RPMI7951 (cell line): ENCODE results near the gene HCFC1. TPM values are rescaled to one million over a fixed set of nuclear protein-coding genes. Genes with fewer than 3 reads are reported as not detected.

Experiments used
- DNase-seq: peaks from one replicate; pipeline ENCODE4 v3.0.0-alpha.2; 2012; ENCODE audit warnings: low read depth
- total RNA-seq: library from RNA; depleted of rRNA; stranded (reverse); fragments of >200 nt; shearing (Covaris generic); gene quantifications from 2 replicates; pipeline ENCODE4 v1.2.3, GENCODE V29; 2014; rRNA removed

The HCFC1 gene
- total RNA-seq, 1 experiment from 2014 or later, result 23.6 TPM

DNA sequence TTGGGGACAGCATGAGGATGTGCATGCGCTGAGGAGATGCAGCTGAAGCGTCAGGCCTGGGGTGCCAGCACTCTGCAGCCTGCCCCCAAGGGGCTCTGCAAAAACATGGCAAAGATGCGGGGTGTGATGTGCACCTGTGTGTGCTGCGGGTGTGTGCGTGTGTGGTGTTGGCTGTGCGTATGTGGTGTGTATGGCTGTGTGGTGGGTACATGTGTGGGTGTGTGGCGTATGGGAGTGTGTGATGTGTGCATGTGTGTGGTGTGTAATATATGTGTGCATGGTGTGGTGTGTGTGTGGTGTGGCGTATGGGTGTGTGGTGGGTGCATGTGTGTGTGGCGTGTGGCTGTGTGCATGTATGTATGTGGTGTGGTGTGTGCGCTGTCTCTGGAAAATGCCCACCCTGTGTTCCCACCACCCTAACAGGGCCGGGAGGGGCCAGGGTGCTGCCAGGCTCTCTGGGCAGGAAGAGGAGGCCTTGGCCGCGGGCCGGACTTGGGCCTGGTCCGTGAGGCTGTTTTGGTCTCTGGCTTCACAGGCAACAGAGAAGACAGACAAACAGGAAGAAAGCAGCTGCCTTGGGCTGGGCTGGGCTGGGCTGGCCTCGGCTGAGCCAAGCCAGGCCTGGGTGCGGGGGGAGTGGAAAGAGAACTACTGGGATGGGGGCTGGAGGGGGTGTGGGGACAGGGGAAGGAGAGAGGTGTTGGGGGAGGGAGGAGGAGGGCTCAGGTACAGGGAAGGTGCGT, 68.2 kb downstream of the HCFC1 start:
- DNase-seq, result no peak

- peak; percentile 73 for DNase-seq
These were observed 69.2 kb downstream of the HCFC1 start for GRCh38 chrX:153902385-153902784.

- DNase-seq, result no peak
These were observed 69.9 kb downstream of the HCFC1 start for GRCh38 chrX:153901753-153902140.

DNA sequence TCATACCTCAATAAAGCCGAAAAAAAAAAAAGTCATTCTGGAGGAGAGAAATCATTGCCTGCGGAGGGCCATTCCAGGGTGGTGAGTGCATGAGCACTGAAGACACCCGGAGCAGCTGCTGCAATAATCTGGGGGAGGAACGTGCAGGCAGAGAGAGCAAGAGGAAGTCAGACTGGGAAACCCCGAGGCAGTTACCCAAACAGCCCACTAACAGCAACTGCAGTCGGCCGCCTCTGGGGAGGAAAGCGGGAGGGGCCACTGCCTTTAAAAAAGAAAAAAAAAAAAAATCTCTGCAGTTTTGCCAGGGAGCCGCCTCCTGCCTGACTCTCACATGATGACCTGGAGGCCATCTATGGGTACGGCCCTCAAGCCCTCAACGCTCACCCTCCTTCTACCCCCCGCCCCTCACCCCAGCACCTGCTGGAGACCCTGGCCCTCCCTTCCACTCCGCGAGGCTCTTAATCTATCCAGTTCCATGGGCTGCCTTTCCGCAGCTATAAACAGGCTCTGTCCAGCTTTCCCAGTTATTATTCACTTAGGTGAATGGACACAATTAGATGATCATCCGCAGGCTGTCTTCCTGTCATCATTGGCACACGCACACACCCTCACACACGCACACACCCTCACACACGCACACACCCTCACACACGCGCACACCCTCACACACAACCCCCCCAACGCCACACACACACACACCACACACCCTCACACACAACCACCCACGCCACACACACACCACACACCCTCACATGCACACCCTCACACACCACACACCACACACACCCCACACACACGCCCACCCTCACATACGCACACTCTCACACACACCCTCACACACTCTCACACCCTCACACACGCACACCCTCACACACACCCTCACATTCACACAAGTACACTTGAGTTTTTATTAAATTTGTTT, 70.5 kb downstream of the HCFC1 start:
- peak; percentile 93 for DNase-seq

DNA sequence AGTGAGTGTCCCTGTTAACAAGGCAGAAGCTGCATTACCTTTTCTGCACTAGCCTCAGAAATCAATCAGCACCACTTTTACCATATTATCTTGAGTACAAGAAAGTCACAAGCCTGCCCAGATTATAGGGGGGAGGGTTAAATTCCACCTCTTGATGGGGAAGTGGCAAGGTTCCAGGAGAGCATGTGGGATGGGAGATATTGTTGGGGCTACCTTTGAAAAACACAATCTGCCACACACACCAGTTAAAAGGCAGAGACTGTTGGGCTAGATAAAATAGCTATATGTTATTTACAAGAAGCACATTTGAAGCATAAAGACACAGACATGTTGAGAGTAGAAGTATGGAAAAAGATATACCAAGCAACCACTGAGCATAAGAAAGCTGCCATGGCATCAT, 73.7 kb downstream of the HCFC1 start:
- no peak for DNase-seq

Other genes starting within 250 kb of the HCFC1 start
- gene BCAP31, start 247.4 kb downstream of the HCFC1 start, total RNA-seq, result 128 and 135 TPM in 2 replicates
- gene ABCD1, start 247.0 kb downstream of the HCFC1 start, total RNA-seq, result 7.0 and 9.8 TPM in 2 replicates
- gene PLXNB3, start 207.6 kb downstream of the HCFC1 start, total RNA-seq, result 2.0 and 3.8 TPM in 2 replicates
- gene SRPK3, start 190.8 kb downstream of the HCFC1 start, total RNA-seq, result 0.12 and 1.1 TPM in 2 replicates
- gene IDH3G, start 177.4 kb downstream of the HCFC1 start, total RNA-seq, result 67.7 and 69.4 TPM in 2 replicates
- 203 and 247 TPM in 2 replicates for gene SSR4, start 177.2 kb downstream of the HCFC1 start, total RNA-seq
- 0.12 and 0.68 TPM in 2 replicates for gene PDZD4, start 141.3 kb downstream of the HCFC1 start, total RNA-seq
- gene L1CAM, start 85.6 kb downstream of the HCFC1 start, total RNA-seq, result 49.5 and 58.9 TPM in 2 replicates
- gene AVPR2, start 67.1 kb downstream of the HCFC1 start, total RNA-seq, result 0.20 TPM in 1 of 2 replicates, not detected in the other
- 0.29 and 1.9 TPM in 2 replicates for gene ARHGAP4, start 45.6 kb downstream of the HCFC1 start, total RNA-seq
- 96.4 and 136 TPM in 2 replicates for gene NAA10, start 36.8 kb downstream of the HCFC1 start, total RNA-seq
- 1.7 and 1.9 TPM in 2 replicates for gene RENBP, start 27.2 kb downstream of the HCFC1 start, total RNA-seq
- gene TMEM187, start 936 bp upstream of the HCFC1 start, total RNA-seq, result 5.8 and 6.6 TPM in 2 replicates
- 38.1 and 44.2 TPM in 2 replicates for gene IRAK1, start 48.1 kb upstream of the HCFC1 start, total RNA-seq
- gene MECP2, start 125.9 kb upstream of the HCFC1 start, total RNA-seq, result 12.5 and 12.9 TPM in 2 replicates
- not detected in 2 replicates for gene OPN1LW, start 172.4 kb upstream of the HCFC1 start, total RNA-seq
- not detected in 2 replicates for gene OPN1MW, start 210.8 kb upstream of the HCFC1 start, total RNA-seq
- not detected in 2 replicates for gene OPN1MW2, start 247.9 kb upstream of the HCFC1 start, total RNA-seq